HCT116 (cell line): ENCODE measurements around the gene ERAL1. TPM values are rescaled to one million over a fixed set of nuclear protein-coding genes. Genes with fewer than 3 reads are reported as not detected.
"Not testable (repeated sequence)": the region's sequence is repeated elsewhere in the genome, so short reads cannot be mapped to it uniquely, and the experiment has no call there.

Experiments
- ATAC-seq: fragments of 200-7000 bp; cut with Tn5 transposase; 2 replicates; pipeline ENCODE4 v1.9.1; 2020; ENCODE audit warnings: mild to moderate bottlenecking, moderate library complexity
- BruUV-seq: library from RNA; stranded (reverse); fragments of 400-500 nt; replicated peaks from 2 replicates; lab custom pipeline; 2021; lab: Mats Ljungman, UMichigan
- CTCF ChIA-PET: fragments of 300-600 bp; sonication (Branson Sonifier 250); formaldehyde crosslinking; loops from one replicate; lab custom pipeline; 2021; ENCODE audit warnings: antibody characterized with exemption; lab: Charles Lee
- POLR2A ChIA-PET: fragments of 300-600, 350-600 bp; sonication (Branson Sonifier 250); formaldehyde crosslinking; loops from one replicate; lab custom pipeline; 2021; ENCODE audit warnings: antibody characterized with exemption; lab: Charles Lee
- RAD21 ChIA-PET, 2 experiments: fragments of 300-600 bp; sonication (Branson Sonifier 250); formaldehyde crosslinking; loops; one replicate each; lab custom pipeline; 2023; ENCODE audit warnings: low total read pairs in 2 of 2; ENCODE audit not compliant: uncharacterized antibody in 2 of 2, unreplicated experiment in 2 of 2, low non-redundant PET in 1 of 2; lab: Charles Lee
- DNase-seq: peaks from one replicate; pipeline ENCODE4 v3.0.0-alpha.2; 2010; ENCODE audit warnings: low read depth, low spot score
- H2AFZ ChIP-seq: fragments of 200-600 bp; shearing (Covaris generic), sonication (generic); 2 replicates; pipeline ENCODE4 v1.6.1; 2017; ENCODE audit warnings: low read depth, mixed run types, mixed read lengths, antibody characterized with exemption, low read length; ENCODE audit not compliant: poor library complexity, severe bottlenecking
- H3K27ac ChIP-seq: 2 replicates; pipeline ENCODE4 v1.5.1; 2012; ENCODE audit warnings: low read depth, low read length
- H3K27me3 ChIP-seq: fragments of 200-600 bp; sonication (generic); 2 replicates; pipeline ENCODE4 v1.6.1; 2016; ENCODE audit warnings: mixed run types, low read length, mixed read lengths; ENCODE audit not compliant: insufficient read depth
- H3K36me3 ChIP-seq, 2 experiments: fragments of 200-500 bp in 1 of 2; fragments of 200-600 bp in 1 of 2; sonication (Bioruptor generic) in 1 of 2; sonication (generic) in 1 of 2; 2 replicates each; pipeline versions ENCODE4 v1.5.1 to v1.6.1; 2014 to 2016; ENCODE audit warnings: low read length in 2 of 2, inconsistent platforms in 1 of 2, mixed read lengths in 1 of 2, mixed run types in 1 of 2; ENCODE audit not compliant: insufficient read depth in 2 of 2, control insufficient read depth in 1 of 2
- H3K4me1 ChIP-seq, 2 experiments: fragments of 200-600 bp in 1 of 2; sonication (generic) in 1 of 2; 2 replicates each; pipeline versions ENCODE4 v1.5.1 to v1.6.1; 2012 to 2017; ENCODE audit warnings: low read length in 2 of 2, inconsistent platforms in 1 of 2, mild to moderate bottlenecking in 1 of 2, mixed read lengths in 1 of 2, mixed run types in 1 of 2, moderate library complexity in 1 of 2; ENCODE audit not compliant: insufficient read depth in 2 of 2, control insufficient read depth in 1 of 2
- H3K4me2 ChIP-seq: fragments of 200-600 bp; sonication (generic); 2 replicates; pipeline ENCODE4 v1.6.1; 2017; ENCODE audit warnings: mixed run types, low read length, mixed read lengths
- H3K4me3 ChIP-seq, 2 experiments: fragments of 200-600 bp in 1 of 2; sonication (generic) in 1 of 2; replicated peaks in 1 of 2; 2 replicates each; pipeline ENCODE4 v1.5.1; 2011 to 2016; ENCODE audit warnings: low read length in 2 of 2, control low read depth in 1 of 2, low read depth in 1 of 2, mild to moderate bottlenecking in 1 of 2, mixed read lengths in 1 of 2, mixed run types in 1 of 2
- H3K79me2 ChIP-seq: fragments of 200-600 bp; sonication (generic); 2 replicates; pipeline ENCODE4 v1.6.1; 2017; ENCODE audit warnings: mild to moderate bottlenecking, mixed run types, low read length, moderate library complexity, mixed read lengths; ENCODE audit not compliant: insufficient read depth
- H3K9ac ChIP-seq: fragments of 200-600 bp; sonication (generic); 2 replicates; pipeline ENCODE4 v1.6.1; 2016; ENCODE audit warnings: low read length, mixed read lengths
- H3K9me2 ChIP-seq: fragments of 200-600 bp; sonication (generic), shearing (Covaris generic); 2 replicates; pipeline ENCODE4 v1.6.1; 2017; ENCODE audit warnings: mixed run types, mild to moderate bottlenecking, moderate library complexity; ENCODE audit not compliant: insufficient read depth
- H3K9me3 ChIP-seq, 2 experiments: fragments of 200-500 bp in 1 of 2; fragments of 200-600 bp in 1 of 2; sonication (Bioruptor generic) in 1 of 2; sonication (generic) in 1 of 2; 2 replicates each; pipeline ENCODE4 v1.6.1; 2014 to 2017; ENCODE audit warnings: low read length in 2 of 2, mixed read lengths in 2 of 2, inconsistent platforms in 1 of 2, low read depth in 1 of 2, mild to moderate bottlenecking in 1 of 2, mixed run types in 1 of 2, moderate library complexity in 1 of 2; ENCODE audit not compliant: control insufficient read depth in 1 of 2, insufficient read depth in 1 of 2
- H4K20me1 ChIP-seq: fragments of 200-600 bp; sonication (generic), shearing (Covaris generic); 2 replicates; pipeline ENCODE4 v1.6.1; 2017; ENCODE audit warnings: mixed run types, mild to moderate bottlenecking, moderate library complexity; ENCODE audit not compliant: insufficient read depth
- REST ChIP-seq: IDR thresholded peaks from 2 replicates; pipeline ENCODE4 v1.6.1; 2012; ENCODE audit warnings: low read depth
- intact Hi-C: fragments of 100-400 bp; cut with micrococcal nuclease; formaldehyde crosslinking; loops from 2 replicates; pipeline ENCODE4 v1.10.0; 2022
- total RNA-seq: library from RNA; stranded (reverse); gene quantifications from one replicate; pipeline ENCODE4 v1.2.1, GENCODE V29; 2021; ENCODE audit not compliant: unreplicated experiment

ERAL1 gene
- total RNA-seq, 1 experiment from 2014 or later = 52.0 TPM

GRCh38 chr17:28902819-28903545 is 48.2 kb downstream of the ERAL1 start, which contains the start of gene DHRS13 (continued):
- TF ChIP-seq REST = no peak

- H3K9me3 ChIP-seq, DNase-seq, H3K27ac ChIP-seq, H4K20me1 ChIP-seq, RAD21 ChIA-PET, POLR2A ChIA-PET, H3K9me2 ChIP-seq, H3K27me3 ChIP-seq, BruUV-seq, ATAC-seq, H3K79me2 ChIP-seq, H2AFZ ChIP-seq: not testable (repeated sequence)
- intact Hi-C loops = loop anchor here (1.0 to 10.0 kb wide), 4 partner anchors 48 to 259 kb away; partner anchors contain the start of genes BLTP2, PHF12 and TLCD1
- CTCF ChIA-PET = interaction anchor here (1.3 to 1.6 kb wide), 2 partner anchors 46 to 176 kb away, joined by 3 to 11 read pairs; no protein-coding TSS in a partner anchor
- Histone ChIP-seq H3K9ac (peak overlapping the region; percentile 85), H3K4me3 (peak overlapping the region; percentile 35 to 84), H3K36me3 (peaks cover 14 to 19% of the 10 kb centered on the region in 2 experiments; a peak in 3 of 4 replicates), H3K4me1 (peaks cover 7 to 17% of the 10 kb centered on the region in 2 experiments; a peak in 3 of 4 replicates), H3K4me2 (peak overlapping the region; percentile 87)
These were observed 48.7 kb downstream of the ERAL1 start for GRCh38 chr17:28903546-28903841.
